Astrocyte (in vitro differentiated cells and primary cell): ENCODE data around the gene PIK3R1. TPM values are rescaled to one million over a fixed set of nuclear protein-coding genes. Genes with fewer than 3 reads are reported as not detected.

ENCODE experiments used
- DNase-seq: peaks from one replicate; pipeline ENCODE4 v3.0.0-alpha.2; 2010; ENCODE audit warnings: low read depth
- FAIRE-seq: peaks from 2 replicates; lab custom pipeline; 2011; peaks lifted over from hg19 to GRCh38; lab: Jason Lieb, UNC
- H2AFZ ChIP-seq: 2 replicates; pipeline ENCODE4 v1.6.0; 2012; ENCODE audit warnings: low read depth, low read length, inconsistent platforms
- H3K27ac ChIP-seq: 2 replicates; pipeline ENCODE4 v1.5.1; 2011; ENCODE audit warnings: low read depth, low read length, inconsistent platforms
- H3K27me3 ChIP-seq: 2 replicates; pipeline ENCODE4 v1.6.0; 2011; ENCODE audit warnings: low read length, inconsistent platforms; ENCODE audit not compliant: insufficient read depth
- H3K36me3 ChIP-seq: 2 replicates; pipeline ENCODE4 v1.5.1; 2011; ENCODE audit warnings: low read length, inconsistent platforms; ENCODE audit not compliant: insufficient read depth
- H3K4me1 ChIP-seq: 2 replicates; pipeline ENCODE4 v1.5.1; 2011; ENCODE audit warnings: low read length, inconsistent platforms; ENCODE audit not compliant: insufficient read depth
- H3K4me2 ChIP-seq: 2 replicates; pipeline ENCODE4 v1.6.0; 2012; ENCODE audit warnings: low read length, inconsistent platforms
- H3K4me3 ChIP-seq: 2 replicates; pipeline ENCODE4 v1.5.1; 2011; ENCODE audit warnings: low read depth, mild to moderate bottlenecking, low read length, inconsistent platforms; ENCODE audit not compliant: insufficient read depth
- H3K79me2 ChIP-seq: 2 replicates; pipeline ENCODE4 v1.6.0; 2012; ENCODE audit warnings: mild to moderate bottlenecking, low read length, inconsistent platforms; ENCODE audit not compliant: insufficient read depth
- H3K9ac ChIP-seq: 2 replicates; pipeline ENCODE4 v1.6.0; 2012; ENCODE audit warnings: mild to moderate bottlenecking, low read length, inconsistent platforms
- H3K9me3 ChIP-seq: 2 replicates; pipeline ENCODE4 v1.5.1; 2012; ENCODE audit warnings: low read depth, mild to moderate bottlenecking, low read length, inconsistent platforms; ENCODE audit not compliant: insufficient read depth
- H4K20me1 ChIP-seq: 2 replicates; pipeline ENCODE4 v1.6.0; 2012; ENCODE audit warnings: low read length, inconsistent platforms; ENCODE audit not compliant: insufficient read depth
- H3K27ac Mint-ChIP-seq: one replicate; pipeline ENCODE4 v1.8.0; 2021; ENCODE audit warnings: mild to moderate bottlenecking, mixed read lengths; ENCODE audit not compliant: unreplicated experiment
- H3K27me3 Mint-ChIP-seq: one replicate; pipeline ENCODE4 v1.8.0; 2021; ENCODE audit warnings: low read depth, mixed read lengths; ENCODE audit not compliant: unreplicated experiment
- H3K36me3 Mint-ChIP-seq: one replicate; pipeline ENCODE4 v1.8.0; 2021; ENCODE audit warnings: low read depth, mixed read lengths; ENCODE audit not compliant: unreplicated experiment
- H3K4me1 Mint-ChIP-seq: one replicate; pipeline ENCODE4 v1.8.0; 2021; ENCODE audit warnings: low read depth, mixed read lengths; ENCODE audit not compliant: unreplicated experiment
- H3K4me3 Mint-ChIP-seq: one replicate; pipeline ENCODE4 v1.8.0; 2021; ENCODE audit warnings: mild to moderate bottlenecking, moderate library complexity, mixed read lengths; ENCODE audit not compliant: unreplicated experiment
- H3K9me3 Mint-ChIP-seq: one replicate; pipeline ENCODE4 v1.8.0; 2021; ENCODE audit warnings: mild to moderate bottlenecking, mixed read lengths; ENCODE audit not compliant: unreplicated experiment
- EZH2 ChIP-seq: IDR thresholded peaks from 2 replicates; pipeline ENCODE4 v1.6.1; 2012; ENCODE audit warnings: mild to moderate bottlenecking, low read length, inconsistent platforms; ENCODE audit not compliant: insufficient read depth
- total RNA-seq: library from RNA; stranded (reverse); gene quantifications from 2 replicates; pipeline ENCODE4 v1.2.1, GENCODE V29; 2021
- TF ChIP-seq, protein P1 (sequence below): IDR thresholded peaks from 2 replicates; pipeline ENCODE4 v1.5.1; 2011; ENCODE audit warnings: low read depth, mild to moderate bottlenecking, inconsistent platforms, low read length, moderate library complexity; ENCODE audit not compliant: insufficient read depth

The PIK3R1 gene
- total RNA-seq, 1 donor from 2014 or later = 25.7 TPM

GRCh38 chr5:68314465-68314864 lies 98.9 kb downstream of the PIK3R1 start:
- no peak overlapping the region for H3K27ac ChIP-seq
- Mint-ChIP-seq H3K27me3 (peaks cover 2% of the 10 kb centered on the region), H3K27ac (no peak overlapping the region), H3K4me3 (no peak overlapping the region), H3K36me3 (no peaks in the 10 kb centered on the region), H3K9me3 (peaks cover 9% of the 10 kb centered on the region), H3K4me1 (peaks cover 7% of the 10 kb centered on the region)
- no peaks in the 10 kb centered on the region for H3K79me2 ChIP-seq
- no peak for FAIRE-seq
- no peak for DNase-seq
- no peaks in the 10 kb centered on the region for H3K9me3 ChIP-seq
- no peak overlapping the region for H3K4me3 ChIP-seq
- H3K27me3 ChIP-seq = no peaks in the 10 kb centered on the region
- no peak overlapping the region for H3K9ac ChIP-seq
- H4K20me1 ChIP-seq = no peaks in the 10 kb centered on the region
- H3K4me1 ChIP-seq = peaks cover 7% of the 10 kb centered on the region
- no peaks in the 10 kb centered on the region for H3K36me3 ChIP-seq
- H2AFZ ChIP-seq = no peak overlapping the region
- no peak for TF ChIP-seq EZH2
- TF ChIP-seq, protein P1, sequence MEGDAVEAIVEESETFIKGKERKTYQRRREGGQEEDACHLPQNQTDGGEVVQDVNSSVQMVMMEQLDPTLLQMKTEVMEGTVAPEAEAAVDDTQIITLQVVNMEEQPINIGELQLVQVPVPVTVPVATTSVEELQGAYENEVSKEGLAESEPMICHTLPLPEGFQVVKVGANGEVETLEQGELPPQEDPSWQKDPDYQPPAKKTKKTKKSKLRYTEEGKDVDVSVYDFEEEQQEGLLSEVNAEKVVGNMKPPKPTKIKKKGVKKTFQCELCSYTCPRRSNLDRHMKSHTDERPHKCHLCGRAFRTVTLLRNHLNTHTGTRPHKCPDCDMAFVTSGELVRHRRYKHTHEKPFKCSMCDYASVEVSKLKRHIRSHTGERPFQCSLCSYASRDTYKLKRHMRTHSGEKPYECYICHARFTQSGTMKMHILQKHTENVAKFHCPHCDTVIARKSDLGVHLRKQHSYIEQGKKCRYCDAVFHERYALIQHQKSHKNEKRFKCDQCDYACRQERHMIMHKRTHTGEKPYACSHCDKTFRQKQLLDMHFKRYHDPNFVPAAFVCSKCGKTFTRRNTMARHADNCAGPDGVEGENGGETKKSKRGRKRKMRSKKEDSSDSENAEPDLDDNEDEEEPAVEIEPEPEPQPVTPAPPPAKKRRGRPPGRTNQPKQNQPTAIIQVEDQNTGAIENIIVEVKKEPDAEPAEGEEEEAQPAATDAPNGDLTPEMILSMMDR = no peak
- no peak overlapping the region for H3K4me2 ChIP-seq

GRCh38 chr5:68315679-68316271 lies 100.2 kb downstream of the PIK3R1 start:
- Histone ChIP-seq H3K9ac (no peak overlapping the region), H3K4me3 (no peak overlapping the region), H3K27ac (no peak overlapping the region), H3K79me2 (no peaks in the 10 kb centered on the region), H3K36me3 (no peaks in the 10 kb centered on the region), H2AFZ (no peak overlapping the region), H3K4me2 (no peak overlapping the region), H3K9me3 (no peaks in the 10 kb centered on the region), H3K27me3 (no peaks in the 10 kb centered on the region), H4K20me1 (no peaks in the 10 kb centered on the region), H3K4me1 (peaks cover 15% of the 10 kb centered on the region)
- FAIRE-seq = no peak
- no peak for DNase-seq
- TF ChIP-seq, protein P1 = no peak
- TF ChIP-seq EZH2 = no peak
- peaks cover 15% of the 10 kb centered on the region for H3K4me1 Mint-ChIP-seq
- no peak overlapping the region for H3K27ac Mint-ChIP-seq
- H3K9me3 Mint-ChIP-seq = peaks cover 9% of the 10 kb centered on the region
- H3K36me3 Mint-ChIP-seq = no peaks in the 10 kb centered on the region
- no peak overlapping the region for H3K4me3 Mint-ChIP-seq
- H3K27me3 Mint-ChIP-seq = peaks cover 2% of the 10 kb centered on the region

DNA sequence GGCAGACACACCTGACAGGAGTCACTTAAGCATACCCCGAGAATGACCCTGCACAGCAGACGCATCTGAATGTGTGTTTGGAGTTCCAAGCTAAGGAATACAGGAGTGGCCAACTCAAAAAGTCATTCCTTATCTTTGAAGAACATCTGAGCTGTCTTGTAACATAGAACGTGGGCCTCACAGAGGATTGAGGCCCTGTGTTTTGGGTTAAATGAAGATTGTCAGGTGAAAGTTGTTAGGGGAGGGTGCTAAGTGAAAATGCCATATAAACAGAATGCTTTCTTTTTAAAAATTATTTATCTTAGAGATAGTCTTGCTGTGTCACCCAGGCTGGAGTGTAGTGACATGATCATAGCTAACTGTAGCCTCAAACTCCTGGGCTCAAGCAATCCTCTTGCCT lies 100.9 kb downstream of the PIK3R1 start:
- Mint-ChIP-seq H3K4me3 (no peak overlapping the region), H3K4me1 (peaks cover 15% of the 10 kb centered on the region), H3K27ac (no peak overlapping the region), H3K27me3 (peaks cover 2% of the 10 kb centered on the region), H3K36me3 (no peaks in the 10 kb centered on the region), H3K9me3 (peaks cover 9% of the 10 kb centered on the region)
- FAIRE-seq (no peak), DNase-seq (no peak)
- Histone ChIP-seq H3K27ac (no peak overlapping the region), H3K4me2 (no peak overlapping the region), H3K36me3 (no peaks in the 10 kb centered on the region), H3K9ac (no peak overlapping the region), H3K27me3 (no peaks in the 10 kb centered on the region), H3K4me1 (peaks cover 15% of the 10 kb centered on the region), H3K4me3 (no peak overlapping the region), H3K9me3 (no peaks in the 10 kb centered on the region), H2AFZ (no peak overlapping the region), H4K20me1 (no peaks in the 10 kb centered on the region), H3K79me2 (no peaks in the 10 kb centered on the region)
- TF ChIP-seq, protein P1 = no peak
- TF ChIP-seq EZH2 = no peak
